ENCODE results near the gene EXOSC7.

GRCh38 chr3:45037720-45038455, 61.8 kb downstream of the EXOSC7 start:
- TF ChIP-seq ZFP30 (CRISPR knock-in tag; IDR thresholded peaks at IDR 0.05): no peak
- no peak for TF ChIP-seq PPARA (CRISPR knock-in tag; IDR thresholded peaks at IDR 0.05; ENCODE audit: borderline replicate concordance)
- TF ChIP-seq CREB5 (CRISPR knock-in tag; IDR thresholded peaks at IDR 0.05; ENCODE audit: low read depth): no peak
